ENCODE results near the gene PTGER3. TPM values are rescaled to one million over a fixed set of nuclear protein-coding genes. Genes with fewer than 3 reads are reported as not detected.
A peak's percentile ranks its signal among the peaks of the same experiment; 100 is the strongest.

PTGER3 gene
- total and polyA plus RNA-seq, 3 experiments from 2014 or later: not detected

GRCh38 chr1:71086331-71086730, 38.7 kb upstream of the PTGER3 start:
- Histone ChIP-seq H3K27ac (ENCODE audit: low read depth, low read length) (no peak overlapping the region), H3K36me3 (ENCODE audit: insufficient read depth, low read length) (no peaks in the 10 kb centered on the region), H3K4me3 (ENCODE audit: low read length) (no peak overlapping the region), H3K27me3 (ENCODE audit: insufficient read depth, low read length, poor library complexity, severe bottlenecking) (peaks cover 6% of the 10 kb centered on the region), H3K4me1 (ENCODE audit: insufficient read depth, low read length) (peaks cover 6% of the 10 kb centered on the region), H3K9me3 (ENCODE audit: low read length) (no peaks in the 10 kb centered on the region)
- POLR2A ChIA-PET: no interaction called here
- H3K4me3 Mint-ChIP-seq: no peak overlapping the region
- no peak overlapping the region for H3K27ac Mint-ChIP-seq
- peaks cover 0 to 7% (median 0%) of the 10 kb centered on the region in 5 donors for H3K9me3 Mint-ChIP-seq
- CTCF ChIA-PET: no interaction called here
- peaks cover 0 to 8% (median 2%) of the 10 kb centered on the region in 3 donors for H3K36me3 Mint-ChIP-seq
- peaks cover 12 to 56% of the 10 kb centered on the region in 2 donors for H3K27me3 Mint-ChIP-seq
- peaks cover 6 to 8% (median 8%) of the 10 kb centered on the region in 3 donors for H3K4me1 Mint-ChIP-seq
- no peak for DNase-seq

DNA sequence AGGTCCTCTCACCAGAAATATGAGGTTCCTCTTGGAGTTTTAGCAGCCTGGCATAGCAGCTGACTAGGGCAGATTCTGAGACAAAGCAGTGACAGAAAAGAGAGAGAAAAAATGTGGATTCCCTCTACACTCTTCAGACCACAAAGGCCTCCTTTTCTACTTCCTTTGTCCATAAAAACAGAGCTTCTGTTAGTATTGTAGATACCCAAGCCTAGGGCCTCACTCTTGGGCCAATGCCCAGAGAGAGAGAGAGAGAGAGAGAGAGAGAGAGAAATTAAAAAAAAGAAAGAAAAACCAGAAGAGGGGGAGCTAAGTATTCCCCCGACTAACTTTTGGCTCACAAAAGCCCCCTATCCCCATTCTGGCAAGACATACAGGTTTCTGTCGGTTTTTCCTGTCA, 35.7 kb upstream of the PTGER3 start:
- no peak for DNase-seq
- peaks cover 22 to 31% (median 27%) of the 10 kb centered on the region in 3 donors for H3K4me1 Mint-ChIP-seq
- Histone ChIP-seq H3K4me3 (ENCODE audit: low read length) (no peak overlapping the region), H3K4me1 (ENCODE audit: insufficient read depth, low read length) (peaks cover 25% of the 10 kb centered on the region), H3K27me3 (ENCODE audit: insufficient read depth, low read length, poor library complexity, severe bottlenecking) (peaks cover 6% of the 10 kb centered on the region), H3K27ac (ENCODE audit: low read depth, low read length) (no peak overlapping the region), H3K9me3 (ENCODE audit: low read length) (no peaks in the 10 kb centered on the region), H3K36me3 (ENCODE audit: insufficient read depth, low read length) (no peaks in the 10 kb centered on the region)
- H3K27ac Mint-ChIP-seq: peak overlapping the region in 1 of 8 donors; percentile 65
- POLR2A ChIA-PET: no interaction called here
- peaks cover 1 to 15% (median 8%) of the 10 kb centered on the region in 3 donors for H3K36me3 Mint-ChIP-seq
- H3K4me3 Mint-ChIP-seq: peak overlapping the region in 1 of 7 donors; percentile 46
- CTCF ChIA-PET: interaction anchor here (1.0 kb wide), 1 partner anchor 942 kb away, joined by 3 read pairs; no protein-coding TSS in a partner anchor
- H3K27me3 Mint-ChIP-seq: peaks cover 9 to 36% of the 10 kb centered on the region in 2 donors
- H3K9me3 Mint-ChIP-seq: peaks cover 0 to 7% (median 0%) of the 10 kb centered on the region in 5 donors

DNA sequence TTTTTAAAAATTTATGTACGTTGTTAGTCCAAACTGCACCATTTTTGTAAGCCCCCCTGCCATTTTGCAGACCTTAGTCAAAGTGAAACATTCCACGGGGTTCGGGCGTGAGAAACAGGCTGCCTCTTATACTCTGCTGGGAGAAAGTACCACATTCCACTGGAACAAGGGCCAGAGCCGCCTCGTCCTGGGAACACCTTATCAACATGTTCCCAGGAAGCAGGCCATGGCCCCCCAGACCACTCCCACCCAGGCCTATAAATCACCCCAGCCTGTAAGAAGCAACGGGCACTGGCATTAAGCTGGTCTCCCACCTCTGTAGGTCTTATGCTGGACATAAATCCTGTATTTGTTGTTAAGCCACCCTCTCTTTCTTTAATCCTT, 34.1 kb upstream of the PTGER3 start:
- Mint-ChIP-seq H3K27me3 (peaks cover 9 to 32% of the 10 kb centered on the region in 2 donors), H3K27ac (peak overlapping the region; percentile 44 to 98 (median 90)), H3K4me1 (peaks cover 27 to 38% (median 36%) of the 10 kb centered on the region in 3 donors), H3K4me3 (peak overlapping the region; percentile 71 to 99 (median 95)), H3K36me3 (peaks cover 1 to 27% (median 9%) of the 10 kb centered on the region in 3 donors), H3K9me3 (peaks cover 0 to 7% (median 0%) of the 10 kb centered on the region in 5 donors)
- Histone ChIP-seq H3K27ac (ENCODE audit: low read depth, low read length) (peak overlapping the region; percentile 96), H3K36me3 (ENCODE audit: insufficient read depth, low read length) (no peaks in the 10 kb centered on the region), H3K9me3 (ENCODE audit: low read length) (no peaks in the 10 kb centered on the region), H3K4me3 (ENCODE audit: low read length) (peak overlapping the region; percentile 86), H3K4me1 (ENCODE audit: insufficient read depth, low read length) (peaks cover 25% of the 10 kb centered on the region), H3K27me3 (ENCODE audit: insufficient read depth, low read length, poor library complexity, severe bottlenecking) (no peaks in the 10 kb centered on the region)
- ChIA-PET POLR2A (interaction anchor here (0.6 to 1.7 kb wide), 5 partner anchors 9 to 876 kb away, joined by 3 to 8 read pairs (median 5); partner anchors contain the start of genes CTH, LRRC40 and SRSF11), CTCF (interaction anchor here (0.8 to 1.6 kb wide), 8 partner anchors 8 to 930 kb away, joined by 3 to 6 read pairs (median 4); partner anchors contain the start of gene SRSF11)
- peak in 1 of 5 donors; percentile 50 for DNase-seq

- Mint-ChIP-seq H3K27me3 (peaks cover 9 to 25% of the 10 kb centered on the region in 2 donors), H3K27ac (peak within 1 kb of the TSS; percentile 97 to 100 (median 98)), H3K36me3 (peaks cover 3 to 34% (median 14%) of the 10 kb centered on the region in 3 donors), H3K9me3 (peaks cover 0 to 7% (median 0%) of the 10 kb centered on the region in 5 donors), H3K4me1 (peaks cover 28 to 44% (median 43%) of the 10 kb centered on the region in 3 donors), H3K4me3 (peak within 1 kb of the TSS; percentile 90 to 99 (median 96))
- Histone ChIP-seq H3K4me1 (ENCODE audit: insufficient read depth, low read length) (peaks cover 25% of the 10 kb centered on the region), H3K27me3 (ENCODE audit: insufficient read depth, low read length, poor library complexity, severe bottlenecking) (no peaks in the 10 kb centered on the region), H3K27ac (ENCODE audit: low read depth, low read length) (peak within 1 kb of the TSS; percentile 96), H3K4me3 (ENCODE audit: low read length) (peak within 1 kb of the TSS; percentile 86), H3K9me3 (ENCODE audit: low read length) (no peaks in the 10 kb centered on the region), H3K36me3 (ENCODE audit: insufficient read depth, low read length) (peaks cover 6% of the 10 kb centered on the region)
- peak; percentile 82 to 95 (median 94) for DNase-seq
- ChIA-PET CTCF (interaction anchor here (0.7 to 1.6 kb wide), 10 partner anchors 8 to 929 kb away, joined by 3 to 6 read pairs (median 4); partner anchors contain the start of gene SRSF11), POLR2A (interaction anchor here (0.6 to 1.7 kb wide), 6 partner anchors 9 to 875 kb away, joined by 3 to 8 read pairs (median 4); partner anchors contain the start of genes CTH, LRRC40 and SRSF11)
These were observed 33.4 kb upstream of the PTGER3 start, which contains the start of gene ZRANB2 for GRCh38 chr1:71080739-71081696. ZRANB2 (minus strand) TSS chr1:71081035; CDS start chr1:71080995, 40 bp downstream.

GRCh38 chr1:71080230-71080738, 32.7 kb upstream of the PTGER3 start:
- H3K4me3 ChIP-seq (ENCODE audit: low read length): peak overlapping the region; percentile 86
- H3K27me3 Mint-ChIP-seq: peaks cover 2 to 21% of the 10 kb centered on the region in 2 donors
- peaks cover 0 to 7% (median 0%) of the 10 kb centered on the region in 5 donors for H3K9me3 Mint-ChIP-seq
- H3K36me3 ChIP-seq (ENCODE audit: insufficient read depth, low read length): peaks cover 14% of the 10 kb centered on the region
- peak overlapping the region; percentile 90 to 99 (median 96) for H3K4me3 Mint-ChIP-seq
- peak overlapping the region; percentile 96 for H3K27ac ChIP-seq (ENCODE audit: low read depth, low read length)
- no peaks in the 10 kb centered on the region for H3K9me3 ChIP-seq (ENCODE audit: low read length)
- POLR2A ChIA-PET: interaction anchor here (1.1 to 1.7 kb wide), 5 partner anchors 8 to 875 kb away, joined by 3 to 8 read pairs (median 5); partner anchors contain the start of genes CTH, LRRC40 and SRSF11
- H3K36me3 Mint-ChIP-seq: peaks cover 6 to 41% (median 18%) of the 10 kb centered on the region in 3 donors
- CTCF ChIA-PET: interaction anchor here (0.7 to 1.6 kb wide), 7 partner anchors 8 to 928 kb away, joined by 3 to 6 read pairs (median 4); partner anchors contain the start of gene SRSF11
- peak overlapping the region; percentile 97 to 100 (median 98) for H3K27ac Mint-ChIP-seq
- H3K4me1 Mint-ChIP-seq: peaks cover 33 to 52% (median 50%) of the 10 kb centered on the region in 3 donors
- H3K27me3 ChIP-seq (ENCODE audit: insufficient read depth, low read length, poor library complexity, severe bottlenecking): no peaks in the 10 kb centered on the region
- DNase-seq: peak in 1 of 5 donors; percentile 6
- H3K4me1 ChIP-seq (ENCODE audit: insufficient read depth, low read length): peaks cover 25% of the 10 kb centered on the region

DNA sequence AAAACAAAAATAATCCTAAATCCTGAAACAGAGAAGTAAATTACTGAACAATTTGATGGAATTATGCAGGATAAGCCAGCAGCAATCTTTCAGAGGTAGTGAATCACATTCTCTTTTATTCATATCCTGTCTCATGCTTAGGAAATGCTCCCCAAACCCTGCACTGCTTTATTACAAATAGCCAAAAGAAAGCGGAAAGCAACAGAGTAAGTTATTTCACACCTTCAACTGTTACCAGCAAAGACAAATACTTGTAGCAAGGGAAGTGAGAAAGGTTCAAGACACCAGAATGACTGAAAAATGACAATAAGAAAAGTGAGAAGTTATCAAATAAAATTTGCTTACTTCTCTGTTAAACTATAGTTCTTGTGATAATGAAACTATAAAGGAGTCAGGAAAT, 27.1 kb upstream of the PTGER3 start:
- ChIA-PET CTCF (no interaction called here), POLR2A (no interaction called here)
- Histone ChIP-seq H3K27me3 (ENCODE audit: insufficient read depth, low read length, poor library complexity, severe bottlenecking) (no peaks in the 10 kb centered on the region), H3K36me3 (ENCODE audit: insufficient read depth, low read length) (peaks cover 40% of the 10 kb centered on the region), H3K4me1 (ENCODE audit: insufficient read depth, low read length) (peaks cover 12% of the 10 kb centered on the region), H3K27ac (ENCODE audit: low read depth, low read length) (no peak overlapping the region), H3K9me3 (ENCODE audit: low read length) (no peaks in the 10 kb centered on the region), H3K4me3 (ENCODE audit: low read length) (no peak overlapping the region)
- Mint-ChIP-seq H3K27ac (peak overlapping the region in 3 of 8 donors; percentile 10 to 82 (median 25)), H3K4me3 (no peak overlapping the region), H3K9me3 (no peaks in the 10 kb centered on the region), H3K4me1 (peaks cover 45 to 56% (median 56%) of the 10 kb centered on the region in 3 donors), H3K36me3 (peaks cover 15 to 78% (median 30%) of the 10 kb centered on the region in 3 donors), H3K27me3 (no peaks in the 10 kb centered on the region)
- no peak for DNase-seq

GRCh38 chr1:71072273-71072672, 24.7 kb upstream of the PTGER3 start:
- Histone ChIP-seq H3K27me3 (ENCODE audit: insufficient read depth, low read length, poor library complexity, severe bottlenecking) (no peaks in the 10 kb centered on the region), H3K36me3 (ENCODE audit: insufficient read depth, low read length) (peaks cover 54% of the 10 kb centered on the region), H3K4me3 (ENCODE audit: low read length) (no peak overlapping the region), H3K4me1 (ENCODE audit: insufficient read depth, low read length) (no peaks in the 10 kb centered on the region), H3K27ac (ENCODE audit: low read depth, low read length) (no peak overlapping the region), H3K9me3 (ENCODE audit: low read length) (no peaks in the 10 kb centered on the region)
- ChIA-PET POLR2A (interaction anchor here (0.8 kb wide), 1 partner anchor 9 kb away, joined by 3 read pairs; the partner anchor contains the start of gene ZRANB2), CTCF (interaction anchor here (1.0 kb wide), 1 partner anchor 8 kb away, joined by 3 read pairs; the partner anchor contains the start of gene ZRANB2)
- peaks cover 36 to 43% (median 41%) of the 10 kb centered on the region in 3 donors for H3K4me1 Mint-ChIP-seq
- no peaks in the 10 kb centered on the region for H3K27me3 Mint-ChIP-seq
- H3K9me3 Mint-ChIP-seq: no peaks in the 10 kb centered on the region
- DNase-seq: no peak
- peaks cover 20 to 82% (median 35%) of the 10 kb centered on the region in 3 donors for H3K36me3 Mint-ChIP-seq
- no peak overlapping the region for H3K4me3 Mint-ChIP-seq
- H3K27ac Mint-ChIP-seq: peak overlapping the region in 2 of 8 donors; percentile 54 to 72
